ENCODE measurements around the gene PRDM11.

The PRDM11 gene

GRCh38 chr11:45181889-45182550 is 35.6 kb downstream of the PRDM11 start:
- Mint-ChIP-seq H3K27me3 (ENCODE audit: low read depth) (no peaks in the 10 kb centered on the region), H3K4me3 (peak overlapping the region; percentile 81 to 88 (median 87)), H3K4me1 (peaks cover 36% of the 10 kb centered on the region), H3K36me3 (ENCODE audit: low read depth) (peaks cover 2% of the 10 kb centered on the region), H3K9me3 (no peaks in the 10 kb centered on the region), H3K27ac (peak overlapping the region; percentile 96)
- no peak for TF ChIP-seq CTCF (IDR thresholded peaks at IDR 0.05; ENCODE audit: unreplicated experiment in 3 of 3)

- no peaks in the 10 kb centered on the region for H3K27me3 Mint-ChIP-seq (ENCODE audit: low read depth)
- peak overlapping the region; percentile 19 to 44 (median 40) for H3K4me3 Mint-ChIP-seq
- H3K4me1 Mint-ChIP-seq: peaks cover 29% of the 10 kb centered on the region
- peak in 2 of 3 experiments; percentile 34 to 39 for TF ChIP-seq CTCF (IDR thresholded peaks at IDR 0.05; ENCODE audit: unreplicated experiment in 3 of 3)
- H3K9me3 Mint-ChIP-seq: no peaks in the 10 kb centered on the region
- H3K27ac Mint-ChIP-seq: peak overlapping the region in 1 of 3 experiments; percentile 96
- peaks cover 11% of the 10 kb centered on the region for H3K36me3 Mint-ChIP-seq (ENCODE audit: low read depth)
Measured at GRCh38 chr11:45182902-45183301, 36.5 kb downstream of the PRDM11 start.

GRCh38 chr11:45184640-45185039 is 38.2 kb downstream of the PRDM11 start:
- Mint-ChIP-seq H3K4me3 (no peak overlapping the region), H3K4me1 (peaks cover 14% of the 10 kb centered on the region), H3K27me3 (ENCODE audit: low read depth) (no peaks in the 10 kb centered on the region), H3K36me3 (ENCODE audit: low read depth) (peaks cover 27% of the 10 kb centered on the region), H3K27ac (no peak overlapping the region), H3K9me3 (peaks cover 2% of the 10 kb centered on the region)
- TF ChIP-seq CTCF (IDR thresholded peaks at IDR 0.05; ENCODE audit: unreplicated experiment in 3 of 3): no peak

GRCh38 chr11:45185228-45185729 is 38.8 kb downstream of the PRDM11 start:
- Mint-ChIP-seq H3K27me3 (ENCODE audit: low read depth) (no peaks in the 10 kb centered on the region), H3K9me3 (peaks cover 3% of the 10 kb centered on the region), H3K27ac (no peak overlapping the region), H3K36me3 (ENCODE audit: low read depth) (peaks cover 32% of the 10 kb centered on the region), H3K4me1 (peaks cover 10% of the 10 kb centered on the region), H3K4me3 (no peak overlapping the region)
- TF ChIP-seq CTCF (IDR thresholded peaks at IDR 0.05; ENCODE audit: unreplicated experiment in 3 of 3): no peak

- Mint-ChIP-seq H3K4me3 (no peak overlapping the region), H3K27me3 (ENCODE audit: low read depth) (no peaks in the 10 kb centered on the region), H3K9me3 (peaks cover 10% of the 10 kb centered on the region), H3K27ac (no peak overlapping the region), H3K4me1 (no peaks in the 10 kb centered on the region), H3K36me3 (ENCODE audit: low read depth) (peaks cover 50% of the 10 kb centered on the region)
- TF ChIP-seq CTCF (IDR thresholded peaks at IDR 0.05; ENCODE audit: unreplicated experiment in 3 of 3): no peak
Measured at GRCh38 chr11:45187375-45187774, 40.9 kb downstream of the PRDM11 start.

- H3K27me3 Mint-ChIP-seq (ENCODE audit: low read depth): no peaks in the 10 kb centered on the region
- no peak overlapping the region for H3K4me3 Mint-ChIP-seq
- no peak for TF ChIP-seq CTCF (IDR thresholded peaks at IDR 0.05; ENCODE audit: unreplicated experiment in 3 of 3)
- H3K27ac Mint-ChIP-seq: no peak overlapping the region
- peaks cover 12% of the 10 kb centered on the region for H3K9me3 Mint-ChIP-seq
- H3K4me1 Mint-ChIP-seq: no peaks in the 10 kb centered on the region
- peaks cover 57% of the 10 kb centered on the region for H3K36me3 Mint-ChIP-seq (ENCODE audit: low read depth)
Measured at GRCh38 chr11:45188127-45188526, 41.7 kb downstream of the PRDM11 start.
